Suprapubic skin (tissue), 4 donors: Measurements from ENCODE around the gene TRHDE.

ENCODE experiments used
- CTCF ChIP-seq, 2 donors: fragments of 200-600 bp in 1 of 2; fragments of 450-650 bp in 1 of 2; sonication (generic) in 1 of 2; IDR thresholded peaks; one replicate each; pipeline ENCODE4 v1.5.1; 2016 to 2019; ENCODE audit warnings: antibody characterized with exemption in 2 of 2, mild to moderate bottlenecking in 1 of 2, moderate library complexity in 1 of 2
- EP300 ChIP-seq: sonication (generic); formaldehyde crosslinking; IDR thresholded peaks from one replicate; pipeline ENCODE4 v1.6.1; 2017; ENCODE audit warnings: antibody characterized with exemption
- POLR2AphosphoS5 ChIP-seq, 3 donors: sonication (generic); formaldehyde crosslinking; IDR thresholded peaks; one replicate each; pipeline ENCODE4 v1.6.1; 2017; ENCODE audit warnings: antibody characterized with exemption in 3 of 3

GRCh38 chr12:72268386-72268785, 3.8 kb upstream of the TRHDE start:
- TF ChIP-seq CTCF (IDR thresholded peaks at IDR 0.05) (no peak), POLR2AphosphoS5 (IDR thresholded peaks at IDR 0.05) (no peak), EP300 (no peak)
